Cardiac muscle cell (in vitro differentiated cells and primary cell): ENCODE results near the gene FXN. TPM values are rescaled to one million over a fixed set of nuclear protein-coding genes. Genes with fewer than 3 reads are reported as not detected.

Experiments
- DNase-seq, 2 donors: peaks; one replicate each; pipeline versions ENCODE4 v3.0.0 to v3.0.0-alpha.2; 2010 to 2017; ENCODE audit warnings: low read depth in 1 of 2, low spot score in 1 of 2
- H3K27ac ChIP-seq: fragments of 200-600 bp; sonication (generic); 2 replicates; pipeline ENCODE4 v1.5.1; 2016
- H3K27me3 ChIP-seq: fragments of 200-600 bp; sonication (generic); 2 replicates; pipeline ENCODE4 v1.6.0; 2016; ENCODE audit warnings: control low read depth
- H3K36me3 ChIP-seq: fragments of 200-600 bp; sonication (generic); 2 replicates; pipeline ENCODE4 v1.5.1; 2016; ENCODE audit warnings: control low read depth
- H3K4me1 ChIP-seq: fragments of 200-600 bp; sonication (generic); 2 replicates; pipeline ENCODE4 v1.8.1; 2017; ENCODE audit warnings: low read depth, mild to moderate bottlenecking, mixed run types
- H3K4me3 ChIP-seq: fragments of 200-600 bp; sonication (generic); 2 replicates; pipeline ENCODE4 v1.5.1; 2016; ENCODE audit warnings: mild to moderate bottlenecking
- H3K9me3 ChIP-seq: fragments of 200-600 bp; sonication (generic); 2 replicates; pipeline ENCODE4 v1.5.1; 2017; ENCODE audit warnings: low read depth, mild to moderate bottlenecking, control low read depth
- polyA plus RNA-seq: library from polyadenylated mRNA; unstranded; fragments of >200 nt; fragmentation: Nextera tagmentation; extraction: Ambion mirVana; gene quantifications from 2 replicates; pipeline ENCODE4 v1.2.1, GENCODE V29; 2016
- total RNA-seq: library from RNA; depleted of rRNA; stranded (reverse); fragments of >200 nt; gene quantifications from 2 replicates; pipeline ENCODE4 v1.2.3, GENCODE V29; 2016
- TF ChIP-seq, protein P1 (sequence below): IDR thresholded peaks from 2 replicates; pipeline ENCODE4 v1.5.1; 2012; ENCODE audit warnings: low read depth, mild to moderate bottlenecking, low read length

The FXN gene
- total and polyA plus RNA-seq, 2 experiments from 2014 or later = 20.6 to 45.0 TPM

DNA sequence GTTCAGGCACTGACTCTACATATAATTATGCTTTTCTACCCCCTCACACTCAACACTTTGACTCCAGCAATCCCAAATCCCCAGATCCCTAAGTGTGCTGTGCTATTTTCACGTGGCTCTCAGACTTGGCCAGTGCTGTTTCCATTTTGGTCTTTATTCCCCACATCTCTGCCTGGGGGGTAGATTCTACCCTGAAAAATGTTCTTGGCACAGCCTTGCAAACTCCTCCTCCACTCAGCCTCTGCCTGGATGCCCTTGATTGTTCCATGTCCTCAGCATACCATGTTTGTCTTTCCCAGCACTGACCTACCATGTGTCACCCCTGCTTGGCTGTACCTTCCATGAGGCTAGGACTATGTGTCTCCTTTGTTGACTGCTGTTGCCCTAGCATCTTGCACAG, 43.0 kb downstream of the FXN start:
- Histone ChIP-seq H3K27ac (no peak overlapping the region), H3K36me3 (no peaks in the 10 kb centered on the region), H3K9me3 (no peaks in the 10 kb centered on the region), H3K4me3 (no peak overlapping the region), H3K27me3 (no peaks in the 10 kb centered on the region), H3K4me1 (no peaks in the 10 kb centered on the region)
- DNase-seq = peak in 1 of 2 donors; percentile 93
- TF ChIP-seq, protein P1, sequence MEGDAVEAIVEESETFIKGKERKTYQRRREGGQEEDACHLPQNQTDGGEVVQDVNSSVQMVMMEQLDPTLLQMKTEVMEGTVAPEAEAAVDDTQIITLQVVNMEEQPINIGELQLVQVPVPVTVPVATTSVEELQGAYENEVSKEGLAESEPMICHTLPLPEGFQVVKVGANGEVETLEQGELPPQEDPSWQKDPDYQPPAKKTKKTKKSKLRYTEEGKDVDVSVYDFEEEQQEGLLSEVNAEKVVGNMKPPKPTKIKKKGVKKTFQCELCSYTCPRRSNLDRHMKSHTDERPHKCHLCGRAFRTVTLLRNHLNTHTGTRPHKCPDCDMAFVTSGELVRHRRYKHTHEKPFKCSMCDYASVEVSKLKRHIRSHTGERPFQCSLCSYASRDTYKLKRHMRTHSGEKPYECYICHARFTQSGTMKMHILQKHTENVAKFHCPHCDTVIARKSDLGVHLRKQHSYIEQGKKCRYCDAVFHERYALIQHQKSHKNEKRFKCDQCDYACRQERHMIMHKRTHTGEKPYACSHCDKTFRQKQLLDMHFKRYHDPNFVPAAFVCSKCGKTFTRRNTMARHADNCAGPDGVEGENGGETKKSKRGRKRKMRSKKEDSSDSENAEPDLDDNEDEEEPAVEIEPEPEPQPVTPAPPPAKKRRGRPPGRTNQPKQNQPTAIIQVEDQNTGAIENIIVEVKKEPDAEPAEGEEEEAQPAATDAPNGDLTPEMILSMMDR = no peak

DNA sequence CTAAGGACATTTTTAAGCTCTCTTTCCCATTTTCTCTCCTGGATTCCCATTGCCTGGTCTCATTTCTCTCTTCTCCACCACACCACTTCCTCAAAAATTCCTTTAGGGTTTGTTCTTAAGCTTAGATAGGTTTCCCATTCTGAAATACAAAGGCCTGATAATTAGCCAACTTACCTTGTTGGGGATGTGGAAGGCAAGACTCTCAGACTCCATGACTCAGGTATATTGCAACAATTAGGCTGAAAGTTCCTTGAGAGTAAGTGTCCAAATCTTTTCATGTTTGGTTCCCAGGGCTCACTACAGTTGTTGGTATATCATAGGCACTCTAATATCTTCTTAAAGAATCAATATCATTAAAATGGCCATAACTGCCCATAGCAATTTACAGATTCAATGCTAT, 43.6 kb downstream of the FXN start:
- Histone ChIP-seq H3K9me3 (no peaks in the 10 kb centered on the region), H3K4me3 (no peak overlapping the region), H3K36me3 (no peaks in the 10 kb centered on the region), H3K4me1 (no peaks in the 10 kb centered on the region), H3K27me3 (no peaks in the 10 kb centered on the region), H3K27ac (no peak overlapping the region)
- DNase-seq = no peak
- TF ChIP-seq, protein P1 = no peak

DNA sequence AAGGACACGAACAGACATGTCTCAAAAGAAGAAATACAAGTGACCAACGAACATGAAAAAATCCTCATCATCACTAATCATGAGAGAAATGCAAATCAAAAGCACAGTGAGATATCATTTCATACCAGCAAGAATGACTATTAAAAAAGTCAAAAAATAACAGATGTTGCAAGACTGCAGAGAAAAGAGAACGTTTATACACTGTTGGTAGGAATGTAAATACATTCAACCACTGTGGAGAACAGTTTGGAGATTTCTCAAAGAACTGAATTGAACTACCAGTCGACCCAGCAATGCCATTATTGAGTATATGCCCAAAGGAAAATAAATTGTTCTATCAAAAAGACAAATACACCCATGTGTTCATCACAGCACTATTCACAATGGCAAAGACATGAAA, 45.7 kb downstream of the FXN start:
- no peak for DNase-seq

DNA sequence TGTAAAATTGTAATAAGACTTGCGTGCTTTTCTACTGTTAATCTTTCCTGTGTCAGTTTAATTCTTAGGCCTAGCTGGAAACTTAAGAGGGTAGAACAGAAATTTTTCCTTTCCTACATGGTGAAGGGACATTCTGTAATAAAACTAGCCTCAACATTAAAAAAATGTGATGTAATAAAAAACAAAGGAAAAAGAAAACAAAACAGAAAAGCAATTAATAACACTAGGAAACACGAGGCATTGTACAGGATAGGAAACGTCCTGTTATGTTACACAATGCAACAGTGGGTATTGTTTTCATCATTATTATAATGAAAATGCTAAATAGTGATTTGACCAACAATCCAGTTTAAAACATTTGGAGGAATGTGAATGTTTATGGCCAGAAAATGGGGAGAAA, 47.8 kb downstream of the FXN start:
- Histone ChIP-seq H3K27ac (no peak overlapping the region), H3K4me3 (no peak overlapping the region), H3K36me3 (no peaks in the 10 kb centered on the region), H3K4me1 (no peaks in the 10 kb centered on the region), H3K27me3 (no peaks in the 10 kb centered on the region), H3K9me3 (no peaks in the 10 kb centered on the region)
- DNase-seq = no peak
- TF ChIP-seq, protein P1 = no peak

More for the DNA sequence above, 45.7 kb downstream of the FXN start:
- Histone ChIP-seq H3K27ac (no peak overlapping the region), H3K4me1 (no peaks in the 10 kb centered on the region), H3K4me3 (no peak overlapping the region), H3K9me3 (no peaks in the 10 kb centered on the region), H3K27me3 (no peaks in the 10 kb centered on the region), H3K36me3 (no peaks in the 10 kb centered on the region)
- TF ChIP-seq, protein P1 = no peak

DNA sequence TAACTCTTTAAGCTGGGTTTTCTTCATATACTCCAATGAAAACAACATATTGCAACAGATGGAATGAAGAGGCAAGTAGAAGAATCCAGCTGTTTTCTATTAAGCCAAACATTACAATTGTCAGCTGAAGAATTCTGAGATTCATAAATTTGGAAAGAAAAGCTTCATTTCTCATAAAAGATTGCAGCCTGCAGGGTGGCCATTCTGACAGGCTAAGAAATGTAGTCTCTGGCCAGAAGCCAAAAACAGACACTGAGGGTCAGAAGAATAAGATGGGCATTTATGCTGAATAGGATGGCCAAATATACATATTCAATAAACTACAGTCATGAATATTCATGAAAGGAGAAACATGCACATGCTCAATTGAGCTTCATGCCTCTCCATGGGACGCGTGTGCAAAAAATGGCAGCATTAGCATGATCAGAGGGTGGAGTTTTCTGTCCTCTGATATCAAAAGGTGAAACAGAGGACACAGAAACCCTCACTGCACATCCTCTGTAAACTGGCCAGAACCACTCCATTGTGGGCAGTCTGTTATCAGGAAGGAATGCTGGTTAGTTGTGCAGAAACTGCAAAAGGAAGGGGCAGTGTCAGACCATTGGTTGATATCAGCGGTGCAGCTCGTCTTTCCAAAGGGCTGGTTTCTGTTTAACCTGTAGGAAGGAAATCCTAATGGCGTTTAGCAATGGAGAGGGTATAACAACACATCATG, 50.2 kb downstream of the FXN start:
- Histone ChIP-seq H3K9me3 (no peaks in the 10 kb centered on the region), H3K4me1 (no peaks in the 10 kb centered on the region), H3K27ac (peak overlapping the region; percentile 30), H3K36me3 (no peaks in the 10 kb centered on the region), H3K4me3 (no peak overlapping the region), H3K27me3 (no peaks in the 10 kb centered on the region)
- TF ChIP-seq, protein P1 = no peak
- DNase-seq = peak in 1 of 2 donors; percentile 95
